NCI-H2029 (cell line): ENCODE results near the gene SLCO2A1.

Experiments used
- DNase-seq: peaks from one replicate; lab custom pipeline; 2025; lab: John Stamatoyannopoulos, UW

SLCO2A1 gene

DNA sequence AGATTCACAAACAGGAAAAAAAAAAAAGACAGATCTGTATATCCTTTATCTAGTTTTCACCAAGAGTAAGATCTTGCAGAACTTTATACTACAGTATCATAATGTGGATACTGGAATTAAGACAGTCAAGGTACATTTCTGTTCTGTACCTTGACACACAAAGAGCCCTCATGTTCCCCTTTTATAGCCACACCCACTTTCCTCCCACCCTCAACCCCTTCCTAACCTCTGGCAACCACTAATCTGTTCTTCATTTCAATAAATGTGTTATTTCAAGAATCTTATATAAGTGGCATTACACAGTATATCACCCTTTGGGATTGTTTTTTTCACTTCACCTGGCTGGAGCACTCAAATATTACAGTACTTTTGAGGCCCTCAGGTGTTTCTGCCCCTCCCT lies 130.4 kb downstream of the SLCO2A1 start:
- DNase-seq, result no peak

DNA sequence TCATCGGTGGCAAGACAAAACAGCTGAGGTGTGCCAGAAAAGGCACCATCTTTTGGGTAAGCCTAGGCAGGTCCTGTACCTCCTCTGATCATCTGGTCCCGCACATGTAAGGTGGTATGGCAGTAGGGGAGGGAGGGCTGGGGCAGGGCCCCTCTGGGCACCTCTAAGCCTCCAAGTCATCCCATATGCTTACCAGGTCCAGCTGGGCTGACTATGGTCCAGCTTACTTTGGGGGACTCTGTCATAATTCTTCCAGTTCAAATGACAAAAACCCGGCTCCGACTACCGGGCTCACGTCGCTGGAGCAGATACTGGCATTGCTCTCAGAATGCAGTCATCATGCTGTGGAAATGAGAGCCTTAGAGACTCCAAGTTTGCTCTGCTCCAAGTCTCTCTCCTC lies 132.2 kb downstream of the SLCO2A1 start:
- DNase-seq, result no peak

DNA sequence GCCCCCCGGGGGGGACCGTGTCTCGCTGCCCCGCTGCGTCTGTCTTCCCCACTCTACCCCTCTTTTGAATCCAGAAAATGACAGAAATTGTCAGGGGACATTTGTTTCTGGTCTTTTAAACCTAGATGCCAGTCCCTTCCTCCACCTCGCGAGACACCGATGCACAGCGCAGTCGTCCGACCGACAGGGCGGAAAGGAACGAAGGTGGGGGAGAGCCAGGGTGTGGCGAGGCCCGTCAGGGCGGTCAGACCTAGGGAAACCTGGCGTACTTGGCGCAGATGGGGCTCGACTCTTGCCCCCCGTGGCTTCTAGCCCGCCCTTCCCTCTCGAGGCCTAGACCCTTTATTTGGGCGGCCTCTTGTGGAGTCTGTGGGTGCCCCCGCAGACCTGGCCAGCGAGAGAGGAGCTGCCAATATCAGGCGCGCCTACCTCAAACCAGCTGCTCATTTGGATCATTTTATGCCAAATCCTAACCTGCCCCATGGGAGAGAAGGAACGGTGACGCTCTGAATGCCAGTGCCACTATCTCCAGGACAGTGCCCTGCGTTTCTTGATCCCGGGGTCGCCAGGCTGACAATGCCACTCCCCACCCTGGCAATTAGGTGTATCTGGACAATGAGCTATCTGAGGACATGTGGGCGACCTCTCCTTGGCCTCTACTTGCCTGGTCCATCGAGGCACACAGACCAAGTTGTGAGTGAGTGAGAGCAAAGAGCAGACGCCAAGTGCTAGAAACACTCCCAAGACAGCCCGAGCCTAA lies 133.5 kb downstream of the SLCO2A1 start:
- no peak for DNase-seq

DNA sequence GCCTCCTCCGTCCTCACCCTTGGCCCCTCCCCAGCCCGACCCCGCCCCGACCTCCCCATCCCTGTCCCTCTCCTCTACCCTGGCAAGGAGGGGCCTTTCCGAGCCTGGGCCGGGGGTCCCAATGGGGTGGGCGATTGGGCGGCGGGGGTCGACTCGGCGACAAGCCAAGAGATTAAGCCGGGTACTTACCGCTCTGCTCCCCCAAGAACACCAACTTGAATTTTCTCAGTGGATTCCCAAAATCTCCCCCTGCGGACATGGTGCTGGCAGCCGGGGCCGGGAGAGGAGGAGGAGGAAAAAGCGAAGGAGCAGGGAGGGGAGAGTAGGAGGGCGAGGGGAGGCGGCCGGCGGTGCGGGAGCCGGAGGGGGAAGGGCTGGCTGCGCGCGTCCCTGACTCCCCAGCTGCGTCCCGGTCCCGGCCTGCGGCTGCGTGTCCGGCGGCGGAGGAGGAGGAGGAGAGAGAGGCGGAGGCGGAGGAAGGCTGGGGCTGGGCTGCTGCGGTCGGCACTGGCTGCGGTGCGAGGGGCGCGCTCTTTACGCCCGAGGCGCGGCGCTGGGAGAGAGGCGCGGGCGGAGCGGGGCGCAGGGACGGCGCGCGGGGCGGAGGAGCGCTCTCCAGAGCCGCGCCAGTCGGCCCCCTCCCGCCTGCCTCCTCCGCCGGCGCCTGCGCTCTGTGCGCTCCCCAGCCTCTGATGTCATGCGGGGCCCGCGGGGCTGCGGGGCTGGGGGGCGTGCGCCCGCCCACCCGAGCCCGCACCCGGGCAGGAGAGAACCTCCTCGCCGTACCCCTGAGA lies 134.3 kb downstream of the SLCO2A1 start, which contains the start of gene RAB6B:
Gene RAB6B, minus strand, starts transcription at position 675 of the 794 bp plus-strand sequence. Its CDS starts 416 bp downstream, at position 259.
- peak; percentile 35 for DNase-seq

DNA sequence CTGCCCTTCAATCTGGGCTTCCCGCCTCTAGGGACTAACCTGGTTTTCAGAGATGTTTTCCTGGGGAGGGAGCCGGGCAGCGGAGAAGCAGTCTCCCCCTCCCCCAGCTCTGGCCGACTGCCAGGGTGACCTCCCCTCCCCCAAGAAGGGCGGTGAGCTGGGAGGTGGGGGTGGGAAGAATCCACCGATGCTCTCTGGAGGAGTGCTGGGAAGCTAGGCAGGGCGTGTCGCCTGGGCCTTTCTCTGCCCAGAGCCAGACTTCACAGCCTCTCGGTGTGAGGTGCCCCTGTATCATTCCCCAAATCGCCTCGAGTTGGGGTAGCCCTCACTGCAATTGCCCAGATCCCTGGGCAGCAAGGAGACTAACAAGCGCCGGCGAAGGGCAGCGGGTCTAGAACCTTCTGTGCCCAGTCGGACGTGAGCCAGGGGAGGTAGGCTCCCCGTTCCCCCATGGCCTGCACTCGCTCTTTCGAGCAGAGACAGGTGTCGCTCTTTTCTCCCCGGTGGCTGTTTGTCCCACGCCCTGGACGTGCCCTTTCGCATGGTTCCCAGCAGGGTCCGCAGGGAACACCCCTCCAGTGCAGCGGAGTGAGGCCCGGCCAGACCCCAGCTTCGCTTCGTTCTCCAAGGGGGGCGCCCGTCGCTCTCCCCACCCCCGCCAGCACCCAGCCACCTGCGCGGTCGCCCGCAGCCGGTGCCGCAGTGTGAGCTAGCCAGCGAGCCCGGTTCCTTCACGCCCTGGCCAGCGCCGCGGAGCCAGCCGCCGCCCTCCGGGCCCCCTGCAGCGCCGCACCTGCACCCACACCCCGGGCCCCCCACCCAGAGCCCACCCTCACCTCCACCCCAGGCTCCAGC lies 135.1 kb downstream of the SLCO2A1 start:
- DNase-seq, result no peak

DNA sequence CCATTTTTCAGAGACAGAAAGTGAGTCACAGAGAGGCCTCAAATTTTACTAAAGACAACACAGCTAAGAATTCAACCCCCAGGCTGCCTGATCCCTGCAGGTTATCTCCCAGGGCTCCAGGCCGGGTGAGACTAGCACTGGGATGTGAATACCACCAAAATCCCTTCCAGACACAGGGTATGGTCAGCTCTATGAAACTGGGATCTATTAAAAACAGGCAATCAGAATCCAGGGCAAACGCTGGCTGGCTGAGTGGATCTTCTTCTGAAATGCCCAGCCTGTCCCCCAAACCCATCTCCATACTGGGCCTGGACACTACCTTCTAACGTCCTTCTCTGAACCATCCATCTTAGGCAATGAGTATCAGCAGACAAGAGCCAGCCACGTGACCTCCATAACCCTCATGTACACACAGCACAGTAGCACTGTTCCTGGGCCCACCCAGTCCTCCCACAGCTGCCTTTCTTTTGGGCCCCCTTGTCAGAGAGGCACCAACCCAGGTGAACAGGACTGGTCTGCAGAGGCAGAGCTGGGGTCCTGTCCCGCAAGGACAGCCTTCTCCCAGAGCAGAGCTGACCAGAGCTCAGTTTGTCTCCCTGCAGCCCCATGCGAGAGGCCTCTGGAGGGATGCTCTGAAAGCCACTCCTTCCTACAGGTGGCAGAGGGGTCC lies 135.9 kb downstream of the SLCO2A1 start:
- no peak for DNase-seq

DNA sequence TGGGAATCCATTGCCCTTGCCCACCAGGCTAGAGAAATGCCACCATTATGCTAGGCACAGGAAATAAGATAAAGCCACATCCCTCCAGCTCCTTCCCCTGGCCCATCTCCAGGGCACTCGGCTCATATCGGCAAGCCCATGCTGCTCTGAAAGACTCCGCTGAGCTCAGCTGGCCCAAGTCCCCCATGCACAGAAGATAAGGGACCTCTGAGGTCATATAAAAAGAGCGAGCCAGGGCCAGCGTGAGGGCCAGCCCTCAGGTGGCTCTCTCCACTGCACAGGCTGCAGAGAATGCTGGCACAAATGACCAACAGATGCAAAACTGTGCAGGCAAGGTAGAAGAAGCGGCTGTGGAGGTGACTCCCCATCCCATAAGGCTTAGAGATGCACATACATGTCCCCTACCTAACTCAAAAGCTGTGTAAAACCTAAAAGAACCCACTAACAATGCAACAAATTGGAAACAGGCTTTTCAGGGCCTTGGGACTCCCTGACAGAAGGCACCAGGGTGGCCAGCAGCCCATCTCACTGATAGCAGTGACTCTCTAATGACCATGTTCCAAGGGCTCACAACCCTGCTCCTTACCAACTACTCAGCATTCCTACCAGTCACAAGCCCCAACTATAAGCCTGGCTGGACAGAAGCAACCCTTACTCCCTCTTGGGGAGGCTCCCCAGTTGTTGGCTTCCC lies 137.0 kb downstream of the SLCO2A1 start:
- no peak for DNase-seq

DNA sequence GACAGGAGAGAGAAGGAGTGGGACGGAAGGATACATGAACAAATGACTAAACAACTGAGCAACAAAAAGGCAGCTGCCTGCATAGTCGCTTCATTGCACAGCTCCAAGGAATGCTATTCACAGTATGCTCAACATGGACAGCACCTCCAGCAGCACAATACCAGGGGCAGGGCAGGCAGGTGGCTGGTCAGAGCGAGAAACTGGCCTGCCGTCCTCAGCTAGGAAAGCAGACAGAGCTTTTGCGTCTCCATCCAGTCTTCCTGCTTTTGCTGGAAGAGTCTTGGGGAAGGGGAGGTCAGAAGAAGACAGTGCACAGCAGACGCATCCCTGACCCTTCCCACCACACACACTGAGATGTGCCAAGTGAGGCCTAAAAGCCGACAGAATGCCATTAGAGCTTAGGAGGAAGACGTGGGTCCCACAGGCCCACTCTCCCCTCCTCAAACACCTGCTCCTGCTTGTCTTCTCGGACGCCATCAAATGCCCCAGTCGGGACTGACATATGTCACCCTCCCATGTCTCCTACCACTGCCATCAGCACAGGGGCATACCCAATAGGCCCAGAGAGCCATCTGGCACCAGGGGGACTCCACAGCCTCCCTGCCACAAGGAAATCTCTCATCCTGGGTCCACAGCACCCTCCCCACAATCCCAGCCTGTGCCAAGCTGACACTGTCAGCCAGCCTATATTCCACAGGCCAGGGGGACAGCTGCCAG lies 137.9 kb downstream of the SLCO2A1 start:
- DNase-seq, result no peak

DNA sequence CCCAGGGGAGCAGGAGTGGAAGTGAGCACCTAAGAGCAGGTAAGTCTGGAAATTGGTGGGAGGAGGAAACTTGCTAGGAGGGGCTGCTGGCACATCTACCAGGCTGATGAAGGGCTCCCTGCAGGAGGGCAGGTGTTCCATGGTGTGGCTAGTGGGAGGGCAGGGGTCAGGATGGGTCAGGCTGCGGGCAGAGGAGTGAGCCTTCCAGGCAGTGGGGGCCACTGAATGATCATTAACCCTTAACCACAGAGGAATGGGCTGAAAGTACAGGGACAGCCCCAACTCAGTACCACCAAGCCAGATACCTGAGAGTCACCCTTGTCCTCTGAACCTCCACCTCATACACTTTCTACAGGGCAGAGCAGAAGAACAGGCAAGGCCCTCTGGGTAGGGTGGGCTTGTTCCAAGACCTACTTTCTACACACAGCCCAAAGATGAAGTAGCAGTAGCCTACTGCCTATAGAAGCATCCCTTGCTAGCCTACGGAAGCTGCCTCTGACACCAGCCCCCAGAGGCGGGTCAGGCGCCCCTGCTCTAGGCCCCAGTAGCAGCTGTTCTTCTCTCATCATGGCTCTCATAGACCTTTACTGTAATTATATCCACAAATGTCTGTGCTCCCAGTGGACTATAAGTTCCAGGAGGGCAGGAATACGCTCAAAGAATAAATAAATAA lies 138.6 kb downstream of the SLCO2A1 start:
- DNase-seq, result no peak

DNA sequence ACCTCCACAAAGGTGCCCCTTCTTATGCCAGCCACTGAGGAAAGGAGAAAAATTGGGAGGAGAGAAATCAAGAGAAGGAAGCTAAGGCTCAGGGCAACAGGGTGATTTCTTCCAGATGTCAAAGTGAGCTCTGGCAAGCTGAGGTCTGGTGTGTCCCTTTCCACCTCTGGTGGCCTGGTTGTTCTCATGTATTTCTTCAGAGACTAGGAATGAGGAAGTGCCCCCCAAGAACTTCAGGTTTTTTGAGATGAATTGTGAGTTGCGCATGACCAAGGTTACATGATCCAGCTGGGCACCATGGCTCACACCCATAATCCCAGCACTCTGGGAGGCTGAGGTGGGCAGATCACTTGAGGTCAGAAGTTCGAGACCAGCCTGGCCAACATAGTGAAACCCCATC lies 139.7 kb downstream of the SLCO2A1 start:
- no peak for DNase-seq

DNA sequence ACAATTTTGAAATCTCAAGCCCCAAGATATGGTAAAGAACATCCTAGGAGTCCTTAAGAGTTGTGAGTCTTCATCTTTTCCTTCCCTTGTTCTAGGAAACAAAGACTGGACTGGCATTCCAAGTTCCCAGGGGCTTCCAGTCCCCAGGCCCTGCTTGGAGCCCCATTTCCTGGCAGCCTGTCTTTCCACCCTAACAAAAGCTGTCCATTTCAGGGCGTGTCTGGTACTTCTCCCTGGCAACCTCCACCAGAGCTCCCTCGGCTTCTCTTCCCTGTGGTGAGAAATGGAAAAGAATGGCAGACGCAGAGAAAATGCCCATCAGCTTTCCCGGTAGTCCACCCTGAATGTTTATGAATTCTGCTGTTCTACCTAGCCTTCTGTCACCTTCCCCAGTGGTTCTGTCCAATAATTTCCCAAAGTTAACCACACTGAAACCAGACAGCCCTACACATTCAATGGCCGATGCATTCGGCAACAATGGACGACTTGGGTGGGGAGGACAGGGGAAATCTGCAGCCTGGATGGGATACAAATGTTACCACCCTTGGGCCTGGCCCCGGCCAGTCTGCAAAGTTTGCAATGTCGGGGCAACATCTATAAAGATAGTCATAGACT lies 140.9 kb downstream of the SLCO2A1 start:
- no peak for DNase-seq

DNA sequence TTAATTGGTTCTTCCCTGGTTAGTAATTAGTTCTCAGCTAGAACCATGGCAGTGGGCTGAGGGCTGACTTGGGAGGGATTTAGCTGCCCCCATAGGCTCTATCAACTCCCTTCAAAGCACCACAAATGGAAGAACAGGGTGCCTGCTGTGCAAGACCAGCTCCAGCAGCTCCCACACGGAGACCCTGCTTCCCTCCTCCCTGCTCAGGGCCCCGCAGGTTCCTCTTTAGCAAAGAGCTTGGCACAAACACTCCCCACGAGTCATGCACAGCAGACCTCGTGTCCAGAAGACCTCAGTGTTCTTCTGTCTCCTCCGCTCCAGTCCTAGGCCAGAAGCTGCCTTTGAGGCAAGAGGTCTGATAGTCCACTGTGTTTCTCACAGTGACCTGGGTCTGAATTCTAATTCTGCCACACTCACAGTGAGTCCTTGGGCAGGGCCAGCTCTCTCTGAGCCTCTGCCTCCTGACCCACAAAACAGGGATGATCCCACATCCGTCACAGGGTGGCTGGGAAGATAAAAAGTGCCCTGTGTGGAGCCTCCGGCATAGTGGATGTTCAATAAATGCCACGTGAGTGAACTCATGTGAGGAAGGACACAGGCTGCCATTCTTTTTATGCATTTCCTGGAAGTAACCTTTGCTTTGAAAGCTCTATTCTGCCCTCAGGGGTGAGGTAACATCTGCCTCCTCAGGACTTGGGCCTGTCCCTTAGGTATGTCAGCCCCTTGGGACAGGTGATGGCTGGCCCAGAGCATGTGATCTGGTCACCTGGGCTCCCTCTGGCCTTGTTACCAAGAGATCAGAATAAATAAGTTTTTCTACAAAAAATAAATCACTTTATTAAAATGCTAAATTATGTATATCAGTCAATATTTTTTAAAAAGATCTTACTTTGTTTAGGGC lies 141.7 kb downstream of the SLCO2A1 start:
- DNase-seq, result no peak

DNA sequence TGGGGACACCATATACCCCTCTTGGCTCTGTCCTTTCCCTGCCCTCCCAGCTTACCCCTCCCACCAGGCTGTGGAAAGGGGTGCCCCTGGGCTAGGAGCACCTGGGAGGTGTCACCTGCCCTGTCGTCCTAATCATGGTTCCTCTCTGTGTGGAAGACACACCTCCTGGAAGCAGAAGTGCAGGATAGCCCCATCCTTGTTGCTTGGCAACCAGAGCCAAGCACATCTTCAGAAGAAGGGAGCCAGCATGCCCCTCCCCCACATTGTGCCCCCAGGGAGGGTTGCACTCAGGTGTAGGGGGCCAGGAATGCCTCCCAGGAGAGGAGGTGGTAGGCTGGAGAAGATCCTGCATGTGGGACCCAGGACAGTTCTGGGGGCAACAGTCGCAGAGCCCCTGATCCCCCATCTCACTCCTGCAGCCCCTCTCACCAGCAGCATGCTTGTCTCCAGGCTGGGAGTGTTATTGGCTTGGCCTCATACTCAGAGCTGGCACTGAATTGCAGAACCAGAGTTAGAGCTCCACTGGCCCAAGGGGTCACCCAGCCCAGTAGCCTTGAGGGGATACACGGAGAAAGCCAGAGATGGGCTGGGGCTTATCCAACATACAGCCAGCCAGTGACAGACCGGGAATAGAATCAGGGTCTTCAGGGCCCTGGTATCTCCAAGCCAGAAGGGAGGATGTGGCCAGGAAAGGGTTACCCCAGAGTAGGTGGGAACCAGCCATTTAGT lies 142.5 kb downstream of the SLCO2A1 start:
- no peak for DNase-seq

DNA sequence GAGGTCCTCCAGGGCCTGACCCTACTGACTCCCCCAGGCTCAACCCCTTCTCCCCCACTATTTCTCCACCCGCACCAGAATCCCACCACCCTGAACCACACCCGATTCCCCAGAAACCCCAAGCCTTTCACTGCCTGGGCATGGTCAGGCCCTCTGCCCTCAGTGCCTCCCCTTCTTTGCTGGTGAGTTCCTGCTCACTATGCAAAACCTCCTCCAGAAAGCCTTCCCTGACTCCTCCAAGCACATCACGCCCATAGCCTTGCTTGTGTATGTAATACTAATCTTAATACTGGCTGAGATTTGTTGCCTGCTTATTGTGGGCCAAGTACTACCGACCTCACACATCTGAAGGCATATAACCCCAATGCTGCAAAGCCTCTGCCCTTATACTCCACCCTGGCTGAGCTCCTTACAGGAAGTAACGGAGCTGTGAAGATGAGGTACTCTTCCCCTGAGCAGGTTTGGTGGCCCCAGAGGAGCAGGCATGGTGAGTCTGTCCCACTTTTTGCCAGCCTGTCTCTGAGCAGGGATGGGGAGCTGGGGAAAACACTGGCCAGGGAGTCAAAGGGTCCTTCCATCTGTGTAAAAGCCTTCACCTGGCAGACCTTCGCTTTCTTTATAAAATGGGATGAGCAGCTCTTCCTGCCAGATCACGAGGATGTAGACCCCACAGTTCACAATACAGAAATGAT lies 143.5 kb downstream of the SLCO2A1 start:
- no peak for DNase-seq

DNA sequence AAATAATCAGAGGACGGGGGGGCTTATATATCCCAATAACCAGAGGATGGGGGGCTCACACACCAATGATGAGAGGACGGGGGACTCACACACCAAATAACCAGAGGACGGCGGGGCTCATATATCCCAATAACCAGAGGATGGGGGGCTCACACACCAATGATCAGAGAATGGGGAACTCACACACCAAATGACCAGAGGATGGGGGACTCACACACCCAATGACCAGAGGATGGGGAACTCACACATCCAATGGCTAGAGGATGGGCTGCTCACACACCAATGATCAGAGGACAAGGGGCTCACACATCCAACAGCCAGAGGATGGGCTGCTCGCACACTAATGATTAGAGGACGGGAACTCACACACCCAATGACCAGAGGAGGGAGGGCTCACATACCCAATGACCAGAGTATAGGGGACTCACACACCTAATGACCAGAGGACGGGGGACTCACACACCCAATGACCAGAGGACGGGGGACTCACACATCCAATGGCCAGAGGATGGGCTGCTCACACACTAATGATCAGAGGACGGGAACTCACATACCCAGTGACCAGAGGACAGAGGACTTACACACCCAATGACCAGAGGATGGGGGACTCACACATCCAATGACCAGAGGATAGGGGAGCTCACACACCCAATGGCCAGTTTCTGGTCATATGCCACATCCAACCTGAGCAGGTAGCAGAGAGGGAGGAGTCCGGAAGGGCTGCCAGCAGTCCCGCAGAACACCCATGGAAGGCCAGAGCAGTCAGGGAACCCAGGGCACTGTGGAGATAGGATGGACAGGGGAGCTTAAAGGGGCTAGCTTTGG lies 144.6 kb downstream of the SLCO2A1 start:
- DNase-seq, result no peak
